ENCODE measurements around the gene EVX2.

The EVX2 gene

DNA sequence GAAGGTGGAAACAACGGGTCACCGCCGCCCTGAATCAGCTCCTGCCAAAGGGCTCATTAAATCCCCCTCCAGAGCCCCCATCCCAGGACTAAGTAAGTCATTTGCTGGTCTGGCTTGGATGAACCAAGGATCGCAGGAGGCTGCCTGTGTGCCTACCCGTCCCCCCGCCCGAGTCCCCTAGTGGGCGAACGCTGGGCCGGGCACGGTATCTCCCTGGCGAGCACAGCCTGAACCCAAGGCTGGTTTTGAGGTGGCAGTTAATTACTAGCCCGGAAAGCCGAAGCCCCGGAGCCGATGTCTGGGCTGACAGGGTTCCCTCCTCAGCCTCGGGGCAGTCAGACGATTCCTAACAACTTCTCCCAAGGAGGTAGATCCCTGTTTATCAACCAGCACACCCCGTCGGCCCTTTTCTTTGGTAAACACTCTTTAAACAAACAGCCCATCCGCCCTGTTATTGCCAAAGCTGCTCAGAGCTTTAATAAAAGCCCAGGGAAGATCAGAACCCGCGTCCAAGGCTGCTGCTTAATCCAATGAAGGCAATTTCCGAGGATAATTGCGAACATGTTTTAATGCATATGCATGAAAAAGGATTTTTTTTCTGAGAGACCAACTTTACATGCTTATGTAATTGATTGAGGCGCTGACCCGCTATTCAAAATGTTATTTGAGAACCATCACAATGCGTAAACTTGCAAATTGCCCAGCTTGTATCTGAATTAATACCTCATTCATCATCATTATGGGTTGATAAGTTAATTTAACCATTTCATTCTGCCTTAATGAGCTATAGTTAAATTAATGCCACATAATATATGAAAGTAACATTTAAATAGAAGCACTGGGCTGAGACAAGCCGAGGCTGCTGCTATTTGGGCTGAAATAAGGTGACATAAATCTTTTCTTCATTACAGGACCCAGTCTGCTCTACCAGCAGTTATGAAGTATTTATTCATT lies 10.5 kb downstream of the EVX2 start:
- peaks cover 4% of the 10 kb centered on the region for H3K4me1 ChIP-seq (ENCODE audit: control insufficient read depth, insufficient read depth, low read length)
- no peak overlapping the region for H3K4me3 ChIP-seq (ENCODE audit: low read length)
- H3K27me3 ChIP-seq (replicated peaks; ENCODE audit: control insufficient read depth, insufficient read depth, low read length), result peaks cover 94% of the 10 kb centered on the region
- H3K9me3 ChIP-seq (ENCODE audit: control insufficient read depth, low read length), result peaks cover 10% of the 10 kb centered on the region
- H3K36me3 ChIP-seq (ENCODE audit: control insufficient read depth, insufficient read depth, low read length, severe bottlenecking), result no peaks in the 10 kb centered on the region
- H3K9ac ChIP-seq (ENCODE audit: low read length), result no peak overlapping the region
- DNase-seq (ENCODE audit: low read depth), result no peak

DNA sequence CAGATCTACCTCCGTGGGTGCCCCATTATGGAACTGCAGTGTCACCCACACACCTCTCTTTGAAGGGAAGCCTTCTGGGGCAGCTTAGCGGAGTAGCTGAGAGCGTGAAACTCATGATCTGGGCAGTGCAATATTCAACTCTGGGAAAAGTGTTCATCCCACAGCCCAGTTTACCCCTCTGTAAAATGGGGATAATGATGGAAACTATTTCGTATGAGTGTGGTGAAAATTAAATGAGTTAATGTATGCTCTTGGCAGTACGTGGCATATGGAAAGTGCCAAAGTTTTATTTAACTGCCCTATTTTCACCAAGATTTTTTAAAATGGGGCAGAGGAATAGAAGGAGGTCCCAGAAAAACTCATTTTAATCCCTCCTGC lies 11.5 kb downstream of the EVX2 start:
- peaks cover 97% of the 10 kb centered on the region for H3K27me3 ChIP-seq (replicated peaks; ENCODE audit: control insufficient read depth, insufficient read depth, low read length)
- no peak for DNase-seq (ENCODE audit: low read depth)
- no peaks in the 10 kb centered on the region for H3K36me3 ChIP-seq (ENCODE audit: control insufficient read depth, insufficient read depth, low read length, severe bottlenecking)

DNA sequence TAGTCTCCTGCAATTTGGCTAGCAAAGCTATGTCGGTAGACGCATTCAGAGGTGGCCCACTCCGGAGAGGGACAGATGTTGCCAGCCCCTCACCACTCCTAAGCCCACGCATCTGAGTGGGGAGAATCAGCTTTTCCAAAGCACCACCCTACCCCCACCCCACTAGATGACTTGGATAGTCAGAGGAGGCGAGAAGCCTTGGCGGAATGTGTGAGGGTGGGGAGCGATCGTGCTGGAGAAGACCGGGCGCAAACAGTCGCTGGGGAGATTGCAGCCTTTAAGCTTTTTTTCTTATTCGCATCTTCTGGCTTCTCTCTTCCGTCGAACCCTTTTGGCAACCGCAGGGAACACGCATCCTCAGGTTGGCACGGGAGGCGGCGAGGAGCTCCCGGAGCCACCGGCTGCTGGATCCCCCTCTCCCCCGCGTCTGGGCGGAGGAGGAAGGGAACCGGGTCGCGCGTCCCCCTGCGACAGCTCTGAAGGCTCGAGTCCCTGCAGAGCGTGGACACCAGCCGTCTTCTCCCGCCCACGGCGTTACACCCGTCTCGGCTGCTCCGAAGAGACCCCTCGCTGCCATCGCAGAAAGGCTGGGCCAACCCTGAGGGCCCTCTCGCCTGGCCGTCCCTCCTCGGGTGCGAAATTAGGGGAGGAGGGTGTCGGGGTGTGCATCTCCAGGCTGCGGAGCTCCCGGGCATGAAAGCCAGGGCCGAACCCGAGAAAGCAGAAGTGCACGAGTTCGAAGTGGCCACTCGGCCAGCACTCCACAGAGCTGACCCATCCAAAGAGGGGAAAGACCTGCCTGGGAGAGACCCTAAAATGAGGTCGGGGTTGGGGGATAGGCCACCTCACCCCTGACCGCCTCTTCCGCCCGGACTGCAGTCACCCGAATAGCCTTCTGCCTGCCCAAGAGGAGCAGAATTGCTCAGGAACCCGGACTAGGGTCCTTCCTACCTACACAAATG lies 12.2 kb downstream of the EVX2 start:
- peaks cover 97% of the 10 kb centered on the region for H3K27me3 ChIP-seq (replicated peaks; ENCODE audit: control insufficient read depth, insufficient read depth, low read length)
- peaks cover 4% of the 10 kb centered on the region for H3K4me1 ChIP-seq (ENCODE audit: control insufficient read depth, insufficient read depth, low read length)
- H3K36me3 ChIP-seq (ENCODE audit: control insufficient read depth, insufficient read depth, low read length, severe bottlenecking), result no peaks in the 10 kb centered on the region
- DNase-seq (ENCODE audit: low read depth), result no peak
- H3K9me3 ChIP-seq (ENCODE audit: control insufficient read depth, low read length), result peaks cover 8% of the 10 kb centered on the region
- no peak overlapping the region for H3K4me3 ChIP-seq (ENCODE audit: low read length)
- no peak overlapping the region for H3K9ac ChIP-seq (ENCODE audit: low read length)

More for the DNA sequence above, 11.5 kb downstream of the EVX2 start:
- Histone ChIP-seq H3K4me1 (ENCODE audit: control insufficient read depth, insufficient read depth, low read length) (peaks cover 4% of the 10 kb centered on the region), H3K9me3 (ENCODE audit: control insufficient read depth, low read length) (peaks cover 8% of the 10 kb centered on the region), H3K4me3 (ENCODE audit: low read length) (no peak overlapping the region), H3K9ac (ENCODE audit: low read length) (no peak overlapping the region)

DNA sequence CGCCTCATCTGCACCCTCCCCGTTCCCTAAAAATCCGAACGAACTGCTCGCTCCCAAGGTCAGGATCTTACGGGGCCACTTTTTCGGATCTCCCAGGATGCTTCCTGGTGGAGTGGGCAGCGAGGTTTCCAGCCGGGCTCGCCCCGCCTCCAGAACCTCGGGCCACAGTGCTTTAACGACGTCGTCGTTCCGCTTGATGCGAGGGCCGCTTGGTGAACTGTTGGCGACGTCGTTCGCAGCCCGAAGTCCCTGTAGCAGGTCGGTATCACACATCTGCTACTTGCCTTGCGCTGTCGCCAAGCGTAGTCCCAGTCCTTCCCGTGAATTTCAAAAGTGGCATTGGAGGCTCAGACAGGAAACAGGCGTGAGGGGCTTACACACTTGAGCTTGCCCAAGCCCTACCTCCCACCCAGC lies 15.3 kb downstream of the EVX2 start:
- Histone ChIP-seq H3K9me3 (ENCODE audit: control insufficient read depth, low read length) (no peaks in the 10 kb centered on the region), H3K4me3 (ENCODE audit: low read length) (peak overlapping the region; percentile 66), H3K9ac (ENCODE audit: low read length) (no peak overlapping the region), H3K4me1 (ENCODE audit: control insufficient read depth, insufficient read depth, low read length) (peaks cover 4% of the 10 kb centered on the region), H3K27me3 (replicated peaks; ENCODE audit: control insufficient read depth, insufficient read depth, low read length) (peaks cover 83% of the 10 kb centered on the region), H3K36me3 (ENCODE audit: control insufficient read depth, insufficient read depth, low read length, severe bottlenecking) (no peaks in the 10 kb centered on the region)
- DNase-seq (ENCODE audit: low read depth), result no peak

DNA sequence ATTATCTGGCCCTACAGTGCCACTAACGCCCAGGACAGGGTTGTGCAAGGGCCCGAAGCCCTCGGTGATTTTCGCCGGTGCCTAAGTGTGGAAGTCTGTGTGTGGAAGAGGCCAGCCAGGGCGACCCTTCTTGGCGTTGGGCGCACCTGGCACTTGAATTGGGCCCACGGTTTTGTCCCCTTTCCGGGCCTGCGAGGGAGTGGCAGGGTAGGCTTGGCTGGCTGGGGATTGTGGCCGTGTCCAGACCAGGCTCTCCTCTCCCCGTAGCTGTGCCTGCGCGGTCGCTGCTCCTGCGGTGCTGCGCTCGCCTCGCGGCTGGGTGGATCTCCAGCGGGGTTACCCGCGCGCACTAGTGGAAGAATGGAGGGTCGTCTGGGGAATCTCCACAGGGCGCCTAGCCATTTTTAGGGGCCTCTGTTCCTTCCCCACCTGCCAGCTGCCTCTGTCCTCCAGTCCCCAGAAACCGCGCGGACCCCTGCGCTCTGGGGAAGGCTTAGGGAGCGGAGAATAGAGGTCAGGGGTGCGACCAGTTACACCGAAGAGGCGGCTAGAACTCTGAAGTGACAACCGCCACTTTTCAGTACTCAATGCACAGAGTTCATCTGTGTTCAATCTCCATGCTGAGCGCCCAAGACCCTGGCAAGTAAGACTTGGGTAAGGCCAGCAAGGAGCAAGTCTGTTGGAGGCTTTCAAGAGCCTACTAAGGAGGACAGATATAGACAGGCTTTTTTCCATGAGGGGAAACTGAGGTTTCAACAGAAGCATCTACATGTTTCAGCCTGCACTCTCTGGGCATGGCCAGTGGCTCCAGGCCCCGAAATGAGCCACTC lies 16.0 kb downstream of the EVX2 start:
- DNase-seq (ENCODE audit: low read depth), result no peak
- Histone ChIP-seq H3K9ac (ENCODE audit: low read length) (peak overlapping the region; percentile 21), H3K36me3 (ENCODE audit: control insufficient read depth, insufficient read depth, low read length, severe bottlenecking) (no peaks in the 10 kb centered on the region), H3K4me1 (ENCODE audit: control insufficient read depth, insufficient read depth, low read length) (peaks cover 4% of the 10 kb centered on the region), H3K27me3 (replicated peaks; ENCODE audit: control insufficient read depth, insufficient read depth, low read length) (peaks cover 82% of the 10 kb centered on the region), H3K4me3 (ENCODE audit: low read length) (peak overlapping the region; percentile 66), H3K9me3 (ENCODE audit: control insufficient read depth, low read length) (no peaks in the 10 kb centered on the region)

DNA sequence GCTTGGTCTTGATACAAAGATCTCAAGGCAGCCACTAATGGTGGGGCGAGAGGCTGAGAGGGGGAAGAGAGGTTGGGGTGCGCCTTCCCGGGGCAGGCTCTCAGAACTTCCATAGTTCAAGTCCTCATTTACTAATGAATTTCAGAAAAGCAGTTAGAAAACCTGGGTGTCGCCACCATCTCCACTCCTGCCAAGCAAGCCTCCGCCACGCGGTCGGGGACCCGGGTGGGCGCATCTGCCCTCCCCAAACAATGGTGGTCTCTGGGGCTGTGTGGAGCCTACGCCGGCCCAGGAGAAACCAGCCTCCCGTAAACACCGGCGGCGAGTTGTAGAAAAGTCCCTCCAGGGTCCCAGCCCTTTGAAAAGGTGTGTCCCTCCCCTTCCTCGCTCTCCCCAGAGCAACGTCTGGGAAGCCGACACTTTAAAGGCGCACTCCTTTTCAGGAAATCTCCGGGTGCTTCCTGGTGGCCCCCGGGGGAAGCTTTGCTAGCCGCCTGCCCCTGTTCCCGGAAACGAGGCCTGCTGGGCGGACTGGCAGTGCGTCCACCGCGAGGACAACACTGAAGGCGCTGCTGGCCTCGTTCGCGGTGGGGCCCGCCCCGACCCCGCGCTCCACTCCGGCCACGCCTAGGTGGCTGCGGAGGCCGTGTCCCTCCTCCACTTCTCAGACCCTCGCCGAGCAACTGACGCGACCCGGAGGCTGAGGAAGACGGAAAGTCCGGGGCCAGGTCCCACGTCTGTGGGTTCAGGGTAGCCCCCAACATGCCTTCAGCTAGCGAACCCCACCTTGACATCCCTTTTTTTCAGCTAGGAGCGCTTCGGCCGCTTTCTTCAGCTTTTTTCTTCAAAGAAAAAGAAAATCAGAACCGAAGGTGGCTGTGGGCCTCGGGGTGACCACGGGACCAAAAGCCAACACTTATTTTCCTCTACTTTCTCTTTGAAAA lies 16.8 kb downstream of the EVX2 start:
- Histone ChIP-seq H3K4me1 (ENCODE audit: control insufficient read depth, insufficient read depth, low read length) (peaks cover 4% of the 10 kb centered on the region), H3K9ac (ENCODE audit: low read length) (peak overlapping the region; percentile 21), H3K9me3 (ENCODE audit: control insufficient read depth, low read length) (no peaks in the 10 kb centered on the region), H3K36me3 (ENCODE audit: control insufficient read depth, insufficient read depth, low read length, severe bottlenecking) (no peaks in the 10 kb centered on the region), H3K4me3 (ENCODE audit: low read length) (peak overlapping the region; percentile 66), H3K27me3 (replicated peaks; ENCODE audit: control insufficient read depth, insufficient read depth, low read length) (peaks cover 82% of the 10 kb centered on the region)
- DNase-seq (ENCODE audit: low read depth), result no peak

DNA sequence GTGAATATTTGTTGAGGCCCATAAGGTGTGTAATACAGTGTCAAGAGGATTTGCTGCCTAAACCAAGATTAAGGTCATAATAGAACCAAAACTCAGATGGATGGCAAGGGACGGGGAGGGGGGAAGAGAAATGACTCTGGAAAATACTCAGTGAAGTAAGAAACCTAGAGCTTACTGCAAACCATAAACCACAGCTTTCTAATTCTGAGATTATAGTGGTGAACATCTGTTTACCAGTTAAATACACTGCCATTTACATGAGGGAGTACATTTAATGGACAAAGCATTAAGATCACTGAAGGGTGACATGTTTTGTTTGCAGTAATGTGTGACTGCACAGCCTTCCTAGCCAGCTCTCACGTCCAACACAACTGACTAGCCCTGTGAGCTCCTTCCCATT lies 19.8 kb downstream of the EVX2 start:
- Histone ChIP-seq H3K9me3 (ENCODE audit: control insufficient read depth, low read length) (no peaks in the 10 kb centered on the region), H3K27me3 (replicated peaks; ENCODE audit: control insufficient read depth, insufficient read depth, low read length) (peaks cover 58% of the 10 kb centered on the region)

DNA sequence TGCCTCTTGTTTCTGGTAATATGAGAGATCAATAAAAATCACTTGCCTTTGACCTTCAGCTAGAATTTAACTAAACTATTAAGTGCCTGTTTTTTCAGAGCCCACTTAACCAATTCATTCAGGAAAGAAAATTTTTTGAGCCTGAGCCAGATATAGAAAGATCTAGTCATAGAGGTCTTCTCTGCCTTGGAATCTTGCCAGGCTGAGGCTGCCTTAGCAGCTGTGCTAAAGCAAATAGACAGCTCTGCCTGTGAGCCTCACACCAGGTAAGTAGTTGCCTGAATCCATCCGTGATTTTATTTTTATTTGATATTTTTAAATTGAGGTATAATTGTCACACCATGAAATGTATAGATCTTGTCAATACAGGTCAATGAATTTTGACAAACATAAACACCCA lies 27.4 kb downstream of the EVX2 start:
- H3K36me3 ChIP-seq (ENCODE audit: control insufficient read depth, insufficient read depth, low read length, severe bottlenecking), result no peaks in the 10 kb centered on the region
- peaks cover 14% of the 10 kb centered on the region for H3K27me3 ChIP-seq (replicated peaks; ENCODE audit: control insufficient read depth, insufficient read depth, low read length)
- DNase-seq (ENCODE audit: low read depth), result no peak
- H3K9ac ChIP-seq (ENCODE audit: low read length), result no peak overlapping the region
- no peaks in the 10 kb centered on the region for H3K4me1 ChIP-seq (ENCODE audit: control insufficient read depth, insufficient read depth, low read length)
- H3K4me3 ChIP-seq (ENCODE audit: low read length), result no peak overlapping the region
- H3K9me3 ChIP-seq (ENCODE audit: control insufficient read depth, low read length), result no peaks in the 10 kb centered on the region

More for the DNA sequence above, 19.8 kb downstream of the EVX2 start:
- DNase-seq (ENCODE audit: low read depth), result no peak
- Histone ChIP-seq H3K9ac (ENCODE audit: low read length) (no peak overlapping the region), H3K4me3 (ENCODE audit: low read length) (no peak overlapping the region), H3K36me3 (ENCODE audit: control insufficient read depth, insufficient read depth, low read length, severe bottlenecking) (no peaks in the 10 kb centered on the region), H3K4me1 (ENCODE audit: control insufficient read depth, insufficient read depth, low read length) (peaks cover 4% of the 10 kb centered on the region)

DNA sequence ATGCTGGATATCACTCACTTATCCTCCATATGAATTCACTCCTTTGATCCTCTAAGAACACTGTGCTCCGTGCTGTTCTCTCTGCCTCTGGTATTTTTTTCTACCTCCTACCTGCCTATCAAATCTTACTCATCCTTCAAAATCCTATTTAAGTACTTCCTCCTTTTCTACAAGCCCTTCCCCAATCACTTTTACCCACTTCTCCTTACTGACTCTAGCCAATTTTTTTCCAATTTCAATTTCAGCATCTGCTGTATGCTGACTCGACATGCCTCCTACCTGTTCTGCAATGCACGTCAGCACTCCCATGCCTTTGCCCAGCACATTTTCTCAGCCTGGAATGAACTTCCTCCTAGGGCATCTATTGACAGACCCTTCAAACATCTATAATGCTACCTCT lies 44.4 kb downstream of the EVX2 start:
- Histone ChIP-seq H3K4me3 (ENCODE audit: low read length) (no peak overlapping the region), H3K36me3 (ENCODE audit: control insufficient read depth, insufficient read depth, low read length, severe bottlenecking) (no peaks in the 10 kb centered on the region), H3K4me1 (ENCODE audit: control insufficient read depth, insufficient read depth, low read length) (no peaks in the 10 kb centered on the region), H3K27me3 (replicated peaks; ENCODE audit: control insufficient read depth, insufficient read depth, low read length) (no peaks in the 10 kb centered on the region), H3K9ac (ENCODE audit: low read length) (no peak overlapping the region), H3K9me3 (ENCODE audit: control insufficient read depth, low read length) (no peaks in the 10 kb centered on the region)
- no peak for DNase-seq (ENCODE audit: low read depth)

DNA sequence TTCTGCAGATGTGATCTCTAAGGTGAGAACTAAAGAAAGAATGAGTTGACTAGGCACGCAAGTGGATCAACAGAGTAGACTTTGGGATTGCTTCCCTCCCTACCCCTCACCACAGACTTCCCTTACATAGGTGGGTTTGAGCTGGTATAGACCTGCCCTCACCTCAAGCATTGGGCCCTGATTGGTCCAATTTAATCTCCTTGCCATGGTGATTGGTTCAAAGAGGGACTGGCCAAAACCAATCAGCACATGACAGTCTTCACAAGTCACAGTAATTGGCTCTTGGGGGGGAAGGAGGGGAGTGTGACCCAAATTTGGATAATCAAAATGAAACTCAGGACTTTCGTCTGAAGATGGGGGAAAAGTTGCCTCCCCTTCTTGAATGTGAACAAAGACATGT lies 45.1 kb downstream of the EVX2 start:
- Histone ChIP-seq H3K4me3 (ENCODE audit: low read length) (no peak overlapping the region), H3K9me3 (ENCODE audit: control insufficient read depth, low read length) (no peaks in the 10 kb centered on the region), H3K4me1 (ENCODE audit: control insufficient read depth, insufficient read depth, low read length) (no peaks in the 10 kb centered on the region), H3K9ac (ENCODE audit: low read length) (no peak overlapping the region), H3K36me3 (ENCODE audit: control insufficient read depth, insufficient read depth, low read length, severe bottlenecking) (no peaks in the 10 kb centered on the region), H3K27me3 (replicated peaks; ENCODE audit: control insufficient read depth, insufficient read depth, low read length) (no peaks in the 10 kb centered on the region)
- DNase-seq (ENCODE audit: low read depth), result no peak
